Right ventricle myocardium superior (tissue), 1 donor: ENCODE data around the gene PNPLA7. TPM values are rescaled to one million over a fixed set of nuclear protein-coding genes. Genes with fewer than 3 reads are reported as not detected.

Experiments used
- ATAC-seq: fragments of 200-7000 bp; cut with Tn5 transposase; one replicate; pipeline ENCODE4 v1.9.1; 2020; ENCODE audit warnings: mild to moderate bottlenecking; ENCODE audit not compliant: poor library complexity
- DNase-seq: peaks from one replicate; pipeline ENCODE4 v3.0.0-alpha.2; 2020
- intact Hi-C: fragments of 100-400 bp; cut with DNase I; formaldehyde crosslinking; loops from one replicate; pipeline ENCODE4 v1.11.2; 2022
- total RNA-seq: library from RNA; stranded (reverse); fragmentation: NEBNext Ultra II Directional; extraction: Animal tissue kit (Norgen Biotek cat#: 25700); gene quantifications from one replicate; pipeline ENCODE4 v1.2.1, GENCODE V29; 2021
- donor health status: DM: no; HTN: yes; CAD: no; lungs with severe emphysema.

PNPLA7 gene
- total RNA-seq, 1 donor from 2014 or later: 12.2 TPM

DNA sequence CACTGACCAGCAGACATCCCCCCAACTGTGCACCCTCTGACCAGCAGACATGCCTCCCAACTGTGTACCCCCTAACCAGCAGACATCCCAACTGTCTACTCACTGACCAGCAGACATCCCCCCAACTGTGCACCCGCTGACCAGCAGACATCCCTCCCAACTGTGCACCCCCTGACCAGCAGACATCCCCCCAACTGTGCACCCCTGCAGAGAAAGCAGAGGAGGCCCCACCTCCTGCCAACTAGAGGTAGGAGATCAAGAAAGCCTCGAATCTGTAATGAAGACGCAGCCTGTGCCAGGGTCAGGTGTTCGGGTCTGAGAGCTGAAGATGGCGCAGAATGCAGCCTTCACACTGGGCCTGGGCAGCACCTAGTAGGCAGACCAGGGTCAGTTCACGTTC is 61.3 kb downstream of the PNPLA7 start:
- DNase-seq (no peak), ATAC-seq (no peak)
- intact Hi-C loops: no loop called here

DNA sequence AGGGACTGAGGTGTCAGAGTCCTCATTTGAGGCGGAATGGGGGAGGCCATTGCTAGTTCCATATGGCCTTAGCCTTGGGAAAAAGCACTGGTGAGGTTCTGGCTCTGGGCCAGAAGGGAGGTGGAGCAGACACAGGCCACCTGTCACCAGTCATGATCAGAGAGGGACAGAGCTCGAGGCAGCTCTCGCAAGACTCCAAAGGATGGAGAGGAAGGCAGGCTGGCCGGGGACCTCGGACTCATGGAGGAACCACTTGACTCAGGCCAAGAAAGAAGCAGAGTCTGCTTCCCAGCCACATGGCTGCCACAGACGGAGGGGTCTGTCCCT is 61.9 kb downstream of the PNPLA7 start:
- ATAC-seq (no peak), DNase-seq (peak; percentile 35)
- intact Hi-C loops: no loop called here

DNA sequence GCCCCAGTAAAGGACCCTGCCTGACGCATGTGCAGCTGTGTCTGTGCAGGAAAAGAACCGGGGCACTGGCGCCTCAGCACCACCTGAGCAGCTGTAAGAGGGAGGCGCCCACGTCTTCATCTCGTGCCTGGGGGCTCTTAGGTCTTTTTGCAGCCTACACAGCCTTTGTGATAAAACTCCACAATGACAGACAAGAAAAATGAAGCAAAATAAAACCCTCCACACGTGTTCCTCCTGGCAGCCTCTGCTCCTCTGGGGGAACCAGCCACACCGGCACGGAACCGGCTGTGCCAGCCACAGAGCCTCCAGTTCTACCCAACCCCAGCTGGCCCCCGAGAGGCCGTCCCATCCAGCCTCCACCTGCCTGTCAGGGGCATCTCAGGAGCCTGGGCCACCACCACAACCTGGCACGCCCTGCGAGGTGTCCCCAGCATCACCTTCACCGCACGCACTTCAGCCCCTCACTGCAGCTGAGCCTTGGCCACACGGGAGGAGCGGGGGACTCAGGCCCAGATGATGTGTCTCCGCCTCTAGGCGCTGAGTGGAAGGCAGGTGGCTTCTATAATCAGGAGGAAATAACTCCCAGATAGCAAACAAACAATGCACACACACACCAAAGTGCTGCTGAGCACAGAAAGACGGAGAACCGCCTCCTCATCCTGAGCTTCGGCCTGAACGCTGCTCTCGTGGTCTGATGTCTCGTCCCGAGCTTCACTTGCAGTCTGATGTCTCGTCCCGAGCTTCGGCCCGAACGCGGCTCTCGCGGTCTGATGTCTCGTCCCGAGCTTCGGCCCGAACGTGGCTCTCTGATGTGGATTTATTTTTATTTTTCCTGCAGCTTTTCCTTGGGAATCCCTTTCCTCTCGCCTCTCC is 62.5 kb downstream of the PNPLA7 start:
- peak; percentile 39 for DNase-seq
- no peak for ATAC-seq
- intact Hi-C loops: no loop called here

DNA sequence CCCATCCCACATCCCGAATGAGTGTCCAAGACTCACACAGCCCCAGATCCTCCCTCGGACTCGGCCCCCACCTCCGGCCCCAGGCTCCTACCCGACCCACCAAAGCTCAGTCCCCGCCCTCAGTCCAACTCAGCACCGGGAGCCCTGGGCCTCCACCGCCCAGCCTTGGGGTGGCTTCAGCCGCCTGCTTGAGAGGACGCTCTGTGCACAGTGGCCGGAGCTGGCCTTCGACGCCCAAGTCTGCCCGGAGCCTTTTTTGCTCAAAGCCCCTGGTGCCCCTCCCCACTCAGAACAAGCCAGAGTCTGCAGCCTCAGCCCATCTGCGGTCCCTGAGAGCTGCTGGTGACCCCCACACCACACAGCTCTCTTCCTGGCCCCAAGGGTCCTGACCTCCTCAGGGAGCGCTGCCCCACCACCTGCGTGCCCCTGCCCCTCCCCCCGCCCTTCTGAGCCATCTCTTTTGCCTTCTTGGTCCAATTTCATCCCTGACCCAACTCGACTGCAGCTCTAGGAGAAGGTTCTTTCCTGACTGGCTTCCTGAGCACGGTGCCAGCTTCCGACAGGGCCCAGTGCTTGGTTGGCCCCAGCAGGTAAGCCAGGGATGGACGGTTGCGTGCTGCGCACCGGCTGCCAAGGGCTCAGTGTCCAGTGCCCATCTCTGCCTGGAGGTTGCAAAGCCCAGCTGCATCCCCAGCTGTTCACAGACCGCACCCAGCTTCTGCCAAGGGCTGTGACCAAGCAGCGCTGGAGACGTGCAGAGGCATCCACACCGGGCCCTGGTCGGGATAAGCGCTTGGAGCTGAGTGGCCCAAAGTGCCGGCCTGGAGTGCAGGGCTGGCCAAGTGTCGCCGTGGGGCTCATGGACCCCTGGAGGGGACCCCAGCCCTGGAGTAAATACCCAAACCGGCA is 63.4 kb downstream of the PNPLA7 start:
- ATAC-seq: no peak
- DNase-seq: peak; percentile 24
- intact Hi-C loops: no loop called here

DNA sequence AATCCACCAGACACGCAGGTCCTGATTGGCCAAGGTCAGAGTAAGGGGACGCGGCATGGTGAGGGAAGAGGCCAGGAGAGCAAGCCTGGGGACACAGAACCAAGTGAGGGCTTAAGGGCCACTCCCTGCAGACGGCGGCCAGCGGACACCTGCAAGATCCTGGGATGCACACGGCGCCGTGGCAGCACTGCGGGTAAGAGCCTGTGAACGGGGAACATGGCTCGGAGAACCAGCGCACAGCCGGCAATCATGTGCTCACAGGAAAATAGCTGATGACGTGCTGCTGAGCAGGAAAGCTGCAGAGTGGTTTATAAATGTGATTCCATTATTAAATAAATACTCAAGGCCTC is 64.1 kb downstream of the PNPLA7 start:
- no peak for DNase-seq
- intact Hi-C loops: no loop called here
- no peak for ATAC-seq

DNA sequence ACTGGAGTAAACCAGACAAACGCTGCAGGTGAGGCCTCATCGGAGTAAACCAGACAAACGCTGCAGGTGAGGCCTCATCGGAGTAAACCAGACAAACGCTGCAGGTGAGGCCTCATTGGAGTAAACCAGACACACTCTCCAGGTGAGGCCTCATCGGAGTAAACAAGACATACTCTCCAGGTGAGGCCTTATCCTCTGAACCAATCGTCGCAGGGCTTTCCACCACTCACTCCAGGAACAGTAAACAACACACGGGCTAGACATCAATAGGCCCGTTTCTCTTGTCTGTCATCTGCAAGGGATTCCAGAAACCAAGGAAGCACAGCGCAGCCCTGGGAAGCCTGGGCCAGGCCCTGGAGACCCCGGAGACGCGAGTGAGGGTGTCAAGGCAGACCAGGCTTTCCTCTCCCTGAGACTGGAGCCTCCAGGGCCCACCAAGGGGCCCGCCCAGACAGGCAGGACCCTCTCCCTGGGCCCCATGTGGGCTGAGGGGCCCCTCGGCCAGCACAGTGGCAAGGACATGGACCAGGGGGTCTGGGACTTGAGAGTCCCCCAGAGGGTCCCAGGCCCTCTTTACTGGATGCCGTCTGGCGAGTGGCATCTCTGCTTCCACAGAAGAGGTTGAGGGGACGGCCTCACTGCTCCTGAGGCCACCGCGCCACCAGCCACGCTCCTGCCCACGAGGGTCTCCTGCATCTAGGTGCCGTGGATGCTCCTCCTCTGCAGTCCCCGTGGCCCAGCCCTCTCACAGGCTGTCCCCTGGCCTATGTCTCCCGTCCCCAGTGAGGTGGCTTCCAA is 64.7 kb downstream of the PNPLA7 start:
- intact Hi-C loops: no loop called here
- peak; percentile 37 for DNase-seq
- no peak for ATAC-seq

- ATAC-seq (no peak), DNase-seq (peak; percentile 26)
- intact Hi-C loops: no loop called here
These were observed 65.5 kb downstream of the PNPLA7 start for GRCh38 chr9:137484551-137485315.

DNA sequence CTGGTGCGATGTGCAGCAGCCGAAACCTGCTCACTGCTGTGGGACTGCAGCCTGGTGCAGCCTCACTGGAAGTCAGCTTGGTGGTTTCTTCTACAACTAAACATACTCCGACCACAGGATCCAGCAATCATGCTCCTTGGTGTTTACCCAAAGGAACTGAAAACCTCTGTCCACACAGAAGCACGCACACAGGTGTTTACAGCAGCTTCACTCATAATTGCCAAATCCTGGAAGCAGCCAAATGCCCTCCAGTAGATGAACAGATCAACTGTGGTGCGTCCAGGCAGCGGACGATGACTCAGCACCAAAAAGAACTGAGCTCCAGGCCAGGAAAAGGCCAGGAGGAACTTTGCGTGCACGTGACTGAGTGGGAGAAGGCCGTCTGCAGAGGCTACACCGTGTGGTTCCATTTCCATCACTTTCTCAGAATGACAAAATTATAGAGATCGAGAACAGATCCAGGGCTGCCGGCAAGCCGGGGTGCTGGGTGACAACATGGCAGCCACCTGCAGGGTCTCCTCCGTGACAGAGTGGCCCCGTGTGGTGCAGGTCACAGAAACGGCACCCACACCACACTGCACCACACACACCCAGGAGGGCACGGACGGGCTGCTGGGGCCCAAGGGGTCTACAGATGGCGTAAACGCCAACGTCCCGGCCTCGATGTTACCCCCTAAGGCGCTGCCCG is 68.0 kb downstream of the PNPLA7 start:
- DNase-seq: peak; percentile 67
- intact Hi-C loops: no loop called here
- peak; percentile 63 for ATAC-seq

DNA sequence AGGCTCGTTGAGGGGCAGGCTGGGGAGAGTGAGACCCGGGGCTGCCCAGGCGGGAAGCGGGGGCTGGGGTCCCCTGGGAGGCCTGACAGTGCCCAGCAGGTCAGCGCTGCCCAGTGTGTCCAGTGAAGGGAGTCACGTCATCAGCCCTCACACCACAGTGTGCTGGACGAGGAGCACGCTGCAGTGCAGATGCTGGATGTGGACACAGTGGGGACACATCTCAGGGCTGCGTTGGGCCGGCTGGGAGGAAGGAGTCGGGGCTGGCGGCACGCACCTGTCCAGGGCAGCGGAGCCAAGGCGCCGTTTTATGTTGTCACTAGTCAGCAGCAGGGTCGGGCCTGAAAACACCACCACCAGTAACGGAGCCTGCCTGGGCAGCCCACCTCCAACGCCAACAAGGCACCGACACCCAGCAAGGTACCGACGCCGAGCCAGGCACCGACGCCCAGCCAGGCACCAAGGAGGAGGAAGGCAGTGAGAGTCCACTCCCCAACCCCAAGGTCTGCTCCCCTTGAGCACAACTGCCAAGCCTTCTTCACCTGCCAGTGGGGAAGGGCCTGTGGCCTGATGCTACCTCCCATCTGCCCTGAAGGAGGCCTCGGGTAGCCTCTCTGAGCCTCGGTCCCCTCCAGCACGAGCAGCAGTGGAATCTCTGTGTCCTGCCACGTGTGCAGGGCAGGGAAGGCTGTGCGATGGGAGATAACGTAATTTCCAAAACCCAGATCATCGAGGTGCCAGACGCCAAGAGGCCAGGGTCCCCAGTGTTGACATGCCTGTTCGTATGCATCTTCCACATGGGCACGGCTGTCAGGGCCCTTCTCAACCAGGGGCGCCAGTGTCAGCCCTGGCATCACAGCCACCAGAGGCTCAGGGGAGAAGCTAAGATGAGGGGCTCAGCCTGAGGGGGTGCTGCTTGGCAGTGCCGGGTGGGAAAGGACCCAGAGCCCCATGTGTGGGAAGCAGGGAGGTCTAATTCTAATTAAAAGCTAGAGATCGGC is 69.2 kb downstream of the PNPLA7 start:
- ATAC-seq: no peak
- DNase-seq: peak; percentile 36
- intact Hi-C loops: no loop called here

DNA sequence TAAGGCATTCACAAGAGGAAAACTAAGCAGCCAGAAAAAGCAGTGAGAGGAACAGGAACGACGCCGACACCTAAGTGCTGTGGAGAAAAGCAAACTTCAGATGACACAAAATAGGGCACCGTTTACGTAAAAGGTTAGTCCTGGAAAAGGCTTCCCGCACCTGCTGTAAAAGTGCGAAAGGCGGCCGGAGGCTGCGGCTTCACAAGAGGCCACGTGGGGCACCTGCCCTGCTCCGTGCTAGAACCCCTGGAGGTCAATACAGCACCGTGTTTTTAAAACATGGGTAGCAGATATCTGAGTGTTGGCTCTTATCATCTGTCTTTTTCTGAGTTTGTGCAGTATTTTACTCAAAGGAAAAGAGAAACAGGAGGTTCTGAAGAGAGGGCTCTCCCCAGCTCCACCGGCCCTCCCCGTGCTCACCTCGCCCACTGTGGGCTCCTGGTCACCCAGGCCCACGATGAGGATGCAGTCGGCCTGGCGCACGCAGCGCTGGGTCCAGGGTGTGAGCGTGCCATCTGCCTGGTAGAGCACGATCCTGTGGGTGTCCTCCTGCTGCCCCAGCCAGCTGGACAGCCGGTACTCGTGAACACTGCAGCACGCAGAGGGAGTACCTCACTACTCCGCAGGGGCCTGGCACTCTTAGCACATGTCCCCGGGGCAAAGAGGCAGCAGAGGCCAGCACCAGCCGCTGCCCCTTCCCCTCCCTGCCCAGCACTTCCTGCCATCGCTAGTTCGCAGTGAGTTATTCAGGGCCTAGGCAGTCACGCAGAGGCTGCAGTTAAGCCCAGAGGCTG is 70.1 kb downstream of the PNPLA7 start:
- DNase-seq (peak; percentile 17), ATAC-seq (no peak)
- intact Hi-C loops: no loop called here

GRCh38 chr9:137478962-137479861 is 71.0 kb downstream of the PNPLA7 start:
- intact Hi-C loops: no loop called here
- ATAC-seq (no peak), DNase-seq (peak; percentile 39)

DNA sequence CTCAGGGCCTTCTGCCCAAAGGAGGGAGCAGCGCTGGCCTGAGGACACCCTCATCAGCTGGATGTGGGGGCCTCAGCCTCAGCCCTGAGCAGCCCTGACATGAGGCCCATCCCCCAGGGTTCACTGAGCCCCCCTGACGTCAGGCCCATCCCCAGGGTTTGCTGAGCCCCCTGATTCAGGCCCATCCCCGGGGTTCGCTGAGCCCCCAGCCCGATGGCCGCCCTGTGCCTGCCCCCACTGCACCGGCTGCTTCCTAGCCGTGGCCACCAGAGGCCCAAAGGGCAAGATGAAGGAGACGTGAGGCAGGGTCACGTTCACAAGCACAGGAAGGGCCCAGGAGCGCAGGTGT is 71.6 kb downstream of the PNPLA7 start:
- peak; percentile 33 for DNase-seq
- intact Hi-C loops: no loop called here
- ATAC-seq: no peak

DNA sequence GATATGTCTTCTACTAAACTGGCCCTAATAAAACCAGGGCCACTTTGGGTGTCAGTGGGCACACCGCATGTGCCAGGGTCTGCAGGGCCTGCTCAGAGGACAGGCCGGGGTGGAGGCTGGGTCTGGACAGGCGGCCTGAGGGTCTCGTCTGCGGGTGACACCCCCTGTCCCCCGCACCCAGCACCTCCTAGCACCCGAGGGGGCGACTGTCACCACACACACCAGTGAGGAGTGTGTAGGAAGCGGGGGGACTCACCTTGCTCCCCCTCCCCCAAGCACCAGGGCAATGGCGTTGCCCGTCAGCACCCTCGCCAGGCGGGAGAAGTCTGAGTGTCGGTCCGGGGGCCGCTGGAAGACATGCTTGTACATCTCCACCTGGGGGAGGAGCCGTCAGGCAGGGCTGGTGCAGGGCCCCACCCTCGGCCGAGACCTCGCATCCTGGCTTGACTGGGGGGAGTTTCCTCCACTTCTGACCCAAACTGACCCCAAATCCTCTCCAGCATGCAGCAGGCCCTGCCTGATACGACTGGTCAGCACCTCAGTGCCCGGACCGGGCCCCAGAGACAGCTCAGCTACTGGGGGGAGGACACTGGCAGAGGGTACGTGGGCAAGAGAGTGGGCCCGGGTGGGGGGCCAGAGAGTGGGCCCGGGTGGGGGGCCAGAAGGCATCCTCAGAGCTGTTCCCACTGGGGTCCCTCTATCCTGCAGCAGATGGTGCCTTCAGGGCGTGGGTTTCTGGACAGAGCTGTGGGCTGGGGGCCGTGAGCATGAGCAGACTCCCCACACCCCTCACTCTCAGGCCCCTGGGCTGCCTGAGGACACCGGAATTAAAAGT is 72.2 kb downstream of the PNPLA7 start:
- ATAC-seq (no peak), DNase-seq (peak; percentile 16)
- intact Hi-C loops: no loop called here

- intact Hi-C loops: no loop called here
- DNase-seq (peak; percentile 22), ATAC-seq (no peak)
These were observed 73.3 kb downstream of the PNPLA7 start for GRCh38 chr9:137476856-137477255.
